GM23338 (cell line): ENCODE data around the gene KIF17.

Experiments
- CTCF ChIP-seq, 2 experiments: fragments of 200-600 bp in 1 of 2; sonication (generic) in 1 of 2; conservative IDR thresholded peaks; 2 replicates each; pipeline versions ENCODE4 v1.5.1 to v1.6.1; 2016 to 2017; ENCODE audit warnings: antibody characterized with exemption in 2 of 2, low read depth in 2 of 2, mild to moderate bottlenecking in 2 of 2, moderate library complexity in 1 of 2
- EZH2 ChIP-seq: fragments of 200-600 bp; sonication (generic); IDR thresholded peaks from one replicate; pipeline ENCODE4 v1.8.0; 2017; ENCODE audit warnings: antibody characterized with exemption, mild to moderate bottlenecking, low read depth; ENCODE audit not compliant: unreplicated experiment
- EZH2phosphoT487 ChIP-seq: fragments of 200-600 bp; sonication (generic); IDR thresholded peaks from one replicate; pipeline ENCODE4 v1.8.1; 2018; ENCODE audit warnings: antibody characterized with exemption; ENCODE audit not compliant: unreplicated experiment
- JUNB ChIP-seq: IDR thresholded peaks from one replicate; pipeline ENCODE4 v1.6.1; 2016; ENCODE audit warnings: antibody characterized with exemption; ENCODE audit not compliant: unreplicated experiment
- POLR2AphosphoS5 ChIP-seq: IDR thresholded peaks from 2 replicates; pipeline ENCODE4 v1.6.1; 2016; ENCODE audit warnings: antibody characterized with exemption, low read depth

GRCh38 chr1:20731057-20731991, 13.5 kb upstream of the KIF17 start:
- TF ChIP-seq CTCF (conservative IDR thresholded peaks at IDR 0.05; ENCODE audit: low read depth in 2 of 2), result no peak
- no peak for TF ChIP-seq EZH2
- no peak for TF ChIP-seq JUNB
- TF ChIP-seq EZH2phosphoT487, result no peak
- TF ChIP-seq POLR2AphosphoS5, result no peak
